NCI-H2227 treated with DMSO at 0.1 percent for 48 hours (cell line): ENCODE results near the gene SLC38A6.

Experiments used
- DNase-seq: peaks from one replicate; lab custom pipeline; 2025; lab: John Stamatoyannopoulos, UW

Gene SLC38A6

GRCh38 chr14:60977847-60978246 is 3.2 kb upstream of the SLC38A6 start:
- DNase-seq = no peak

GRCh38 chr14:60981633-60982455 is 799 bp downstream of the SLC38A6 start:
- peak; percentile 39 for DNase-seq

GRCh38 chr14:60984196-60984595 is 3.2 kb downstream of the SLC38A6 start:
- no peak for DNase-seq

GRCh38 chr14:60986500-60986899 is 5.5 kb downstream of the SLC38A6 start:
- no peak for DNase-seq

- DNase-seq = no peak
Observed at GRCh38 chr14:60989599-60989998, 8.6 kb downstream of the SLC38A6 start.

GRCh38 chr14:60998617-60999016 is 17.6 kb downstream of the SLC38A6 start:
- no peak for DNase-seq

- no peak for DNase-seq
Observed at GRCh38 chr14:60999536-60999935, 18.5 kb downstream of the SLC38A6 start.

- no peak for DNase-seq
Observed at GRCh38 chr14:61003571-61003970, 22.5 kb downstream of the SLC38A6 start.

GRCh38 chr14:61019537-61019936 is 38.5 kb downstream of the SLC38A6 start:
- no peak for DNase-seq

GRCh38 chr14:61025251-61026223 is 44.5 kb downstream of the SLC38A6 start:
- peak; percentile 70 for DNase-seq

GRCh38 chr14:61026526-61026925 is 45.5 kb downstream of the SLC38A6 start:
- no peak for DNase-seq

GRCh38 chr14:61031026-61031425 is 50.0 kb downstream of the SLC38A6 start:
- no peak for DNase-seq

GRCh38 chr14:61033054-61033453 is 52.0 kb downstream of the SLC38A6 start:
- no peak for DNase-seq

- DNase-seq = no peak
Observed at GRCh38 chr14:61033855-61034254, 52.8 kb downstream of the SLC38A6 start.

- no peak for DNase-seq
Observed at GRCh38 chr14:61034416-61035120, 53.5 kb downstream of the SLC38A6 start.

- DNase-seq = no peak
Observed at GRCh38 chr14:61037215-61037614, 56.2 kb downstream of the SLC38A6 start.

GRCh38 chr14:61041704-61042103 is 60.7 kb downstream of the SLC38A6 start:
- no peak for DNase-seq

GRCh38 chr14:61042220-61042619 is 61.2 kb downstream of the SLC38A6 start:
- DNase-seq = no peak

- DNase-seq = no peak
Observed at GRCh38 chr14:61043506-61043905, 62.5 kb downstream of the SLC38A6 start.

GRCh38 chr14:61047021-61047420 is 66.0 kb downstream of the SLC38A6 start:
- DNase-seq = no peak

- DNase-seq = no peak
Observed at GRCh38 chr14:61048640-61049039, 67.6 kb downstream of the SLC38A6 start.

GRCh38 chr14:61050417-61050816 is 69.4 kb downstream of the SLC38A6 start:
- no peak for DNase-seq
